Amniotic stem cell (primary cell): ENCODE measurements around the gene TEKTIP1.

Source experiments
- DNase-seq: peaks from one replicate; lab custom pipeline; 2025; lab: John Stamatoyannopoulos, UW

The TEKTIP1 gene

DNA sequence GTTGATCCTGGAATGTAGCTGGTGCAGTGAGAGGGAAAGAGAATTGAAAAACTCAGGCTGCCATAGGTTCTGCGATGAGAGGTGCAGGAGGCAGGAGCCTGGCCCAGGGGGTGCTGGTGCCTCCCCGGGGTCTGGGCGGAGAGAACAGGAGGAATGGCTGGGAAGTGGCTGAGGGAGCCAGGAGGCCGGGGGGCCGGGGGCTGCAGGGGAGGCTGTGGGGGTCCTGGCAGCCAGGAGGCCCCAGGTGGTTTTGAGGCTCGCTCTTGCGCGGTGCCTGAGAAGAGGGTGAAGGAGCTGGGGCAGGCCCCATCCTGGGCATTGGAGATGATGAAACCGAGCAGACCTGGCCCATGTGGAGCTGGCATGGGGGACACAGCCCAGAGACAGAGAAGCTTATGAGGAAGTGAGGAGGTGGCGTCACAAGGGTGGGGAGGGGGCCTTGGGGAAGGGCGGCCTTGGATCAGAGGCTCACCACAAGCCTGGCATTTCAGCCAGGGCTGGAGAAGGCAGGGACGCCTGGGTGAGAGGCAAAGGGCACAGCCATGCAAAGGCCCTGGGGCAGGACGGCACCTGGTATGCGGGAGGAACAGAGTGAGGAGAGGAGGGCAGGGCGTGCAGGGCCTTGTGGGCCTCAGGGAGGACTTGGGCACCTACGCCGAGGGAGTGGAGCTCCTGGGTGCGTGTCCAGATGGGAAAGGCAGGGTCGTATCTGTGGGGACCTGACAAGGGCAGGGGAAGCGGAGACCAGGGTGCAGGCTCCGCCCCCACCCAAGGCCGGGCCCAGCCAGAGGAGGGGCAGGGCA lies 1.3 kb upstream of the TEKTIP1 start:
- DNase-seq, result no peak

GRCh38 chr19:3538258-3538929 lies 580 bp upstream of the TEKTIP1 start:
- DNase-seq, result no peak

DNA sequence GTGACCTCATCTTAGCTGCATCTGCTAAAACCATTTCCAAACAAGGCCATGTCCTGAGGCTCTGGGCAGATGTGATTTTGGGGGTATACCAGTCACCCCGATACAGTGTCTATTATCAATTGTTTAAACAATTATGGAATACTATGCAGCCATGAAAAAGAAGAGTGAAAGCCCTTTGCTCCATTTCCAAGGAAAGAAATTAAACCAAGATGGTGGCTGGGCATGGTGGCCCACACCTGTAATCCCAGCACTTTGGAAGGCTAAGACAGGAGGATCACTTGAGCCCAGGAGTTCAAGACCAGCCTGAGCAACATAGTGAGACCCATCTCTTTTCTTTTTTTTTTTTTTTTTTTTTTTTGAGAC lies 763 bp downstream of the TEKTIP1 start:
- no peak for DNase-seq

DNA sequence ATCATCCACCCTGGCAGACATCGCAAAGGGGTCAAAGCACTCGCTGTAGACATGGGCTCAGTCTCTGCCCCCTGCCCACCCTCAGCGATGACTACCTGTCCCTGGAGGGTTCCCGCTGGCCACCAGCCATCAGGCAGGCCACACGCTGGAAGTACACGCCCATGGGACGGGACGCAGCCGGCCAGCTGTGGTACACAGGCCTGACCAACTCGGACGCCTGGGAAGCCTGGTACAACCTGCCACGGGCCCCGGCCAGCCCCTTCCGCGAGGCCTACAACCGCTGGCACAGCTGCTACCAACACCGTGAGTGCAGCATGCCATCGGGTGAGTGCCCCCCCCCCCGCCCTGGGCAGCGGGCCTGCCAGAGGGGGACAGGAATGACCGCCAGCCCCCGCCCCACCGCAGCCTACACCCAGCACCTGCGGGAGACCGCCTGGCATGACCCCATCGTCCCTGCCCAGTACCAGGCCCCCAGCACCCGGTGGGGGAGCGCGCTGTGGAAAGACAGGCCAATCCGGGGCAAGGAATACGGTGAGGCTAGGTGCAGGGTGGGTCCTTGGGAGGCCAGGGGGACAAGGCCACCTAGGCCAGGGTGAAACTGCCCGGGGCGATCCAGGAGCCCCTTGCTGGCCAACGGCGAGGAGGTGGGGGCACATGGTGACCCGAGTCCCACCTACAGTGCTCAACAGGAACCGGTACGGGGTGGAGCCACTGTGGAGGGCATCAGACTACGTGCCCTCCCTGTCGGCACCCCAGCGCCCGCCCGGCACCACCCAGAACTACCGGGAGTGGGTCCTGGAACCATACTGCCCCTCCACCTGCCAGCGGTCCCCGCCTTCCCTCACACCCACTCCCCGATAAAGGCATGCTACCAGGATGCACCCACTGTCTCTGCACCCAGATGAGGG lies 4.4 kb downstream of the TEKTIP1 start:
- DNase-seq, result no peak

DNA sequence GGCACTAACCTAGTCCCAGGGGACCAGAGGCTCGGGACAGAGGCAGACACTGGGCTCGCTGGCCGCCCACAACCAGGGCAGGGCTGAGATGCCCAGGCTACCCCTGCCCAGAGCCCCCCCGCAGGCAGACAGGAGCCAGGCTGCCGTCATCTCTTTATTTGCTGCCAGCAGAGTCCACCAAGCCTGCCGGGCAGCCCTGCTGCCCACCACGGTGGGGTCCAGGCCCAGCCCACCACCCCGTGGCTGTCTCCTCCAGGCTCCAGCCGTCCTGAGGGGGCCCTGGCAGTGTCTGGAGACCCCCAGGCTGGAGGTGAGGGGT lies 5.0 kb downstream of the TEKTIP1 start:
- DNase-seq, result no peak

- DNase-seq, result no peak
Observed at GRCh38 chr19:3544742-3545668, 6.0 kb downstream of the TEKTIP1 start.

DNA sequence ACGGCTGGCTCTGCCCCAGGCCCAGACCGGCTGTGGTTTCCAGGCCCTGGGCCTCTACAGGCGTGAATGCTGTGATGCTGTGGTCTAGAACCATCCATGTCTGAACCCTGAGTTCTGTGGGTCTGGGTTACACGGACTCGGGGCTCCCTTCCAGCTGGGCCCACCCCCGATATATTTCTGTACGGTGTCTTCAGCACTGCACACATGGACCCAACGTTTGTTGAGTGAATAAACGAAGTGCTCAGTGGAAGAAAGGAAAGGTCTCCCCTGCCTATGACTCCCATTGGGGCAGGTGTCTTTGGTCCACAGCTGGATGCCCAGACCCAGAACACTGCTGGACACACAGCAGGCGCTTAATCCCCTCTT lies 6.7 kb downstream of the TEKTIP1 start:
- no peak for DNase-seq

DNA sequence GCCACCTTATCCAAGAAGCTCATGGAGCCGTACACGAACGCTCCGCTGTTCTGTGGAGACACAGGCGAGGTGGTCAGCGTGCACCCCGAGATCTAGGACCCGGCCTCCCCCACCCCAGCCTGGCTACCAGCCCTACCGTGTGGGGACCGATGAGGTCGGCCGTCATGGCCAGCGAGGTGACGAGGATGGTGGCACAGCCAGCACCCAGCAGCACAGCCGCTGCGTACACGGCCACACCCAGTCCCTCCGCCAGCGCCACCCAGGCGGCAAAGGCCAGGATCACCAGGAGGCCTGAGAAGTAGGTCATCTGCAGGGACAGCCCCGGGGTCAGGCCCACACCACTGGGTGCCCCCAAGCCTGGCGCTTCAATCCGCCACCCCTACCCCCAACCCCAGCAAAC lies 7.1 kb downstream of the TEKTIP1 start:
- DNase-seq, result no peak

- DNase-seq, result no peak
Observed at GRCh38 chr19:3547301-3547731, 8.3 kb downstream of the TEKTIP1 start.

- no peak for DNase-seq
Observed at GRCh38 chr19:3547767-3548282, 8.9 kb downstream of the TEKTIP1 start.

GRCh38 chr19:3548606-3549005 lies 9.6 kb downstream of the TEKTIP1 start:
- DNase-seq, result no peak

GRCh38 chr19:3549816-3550215 lies 10.8 kb downstream of the TEKTIP1 start:
- DNase-seq, result no peak

DNA sequence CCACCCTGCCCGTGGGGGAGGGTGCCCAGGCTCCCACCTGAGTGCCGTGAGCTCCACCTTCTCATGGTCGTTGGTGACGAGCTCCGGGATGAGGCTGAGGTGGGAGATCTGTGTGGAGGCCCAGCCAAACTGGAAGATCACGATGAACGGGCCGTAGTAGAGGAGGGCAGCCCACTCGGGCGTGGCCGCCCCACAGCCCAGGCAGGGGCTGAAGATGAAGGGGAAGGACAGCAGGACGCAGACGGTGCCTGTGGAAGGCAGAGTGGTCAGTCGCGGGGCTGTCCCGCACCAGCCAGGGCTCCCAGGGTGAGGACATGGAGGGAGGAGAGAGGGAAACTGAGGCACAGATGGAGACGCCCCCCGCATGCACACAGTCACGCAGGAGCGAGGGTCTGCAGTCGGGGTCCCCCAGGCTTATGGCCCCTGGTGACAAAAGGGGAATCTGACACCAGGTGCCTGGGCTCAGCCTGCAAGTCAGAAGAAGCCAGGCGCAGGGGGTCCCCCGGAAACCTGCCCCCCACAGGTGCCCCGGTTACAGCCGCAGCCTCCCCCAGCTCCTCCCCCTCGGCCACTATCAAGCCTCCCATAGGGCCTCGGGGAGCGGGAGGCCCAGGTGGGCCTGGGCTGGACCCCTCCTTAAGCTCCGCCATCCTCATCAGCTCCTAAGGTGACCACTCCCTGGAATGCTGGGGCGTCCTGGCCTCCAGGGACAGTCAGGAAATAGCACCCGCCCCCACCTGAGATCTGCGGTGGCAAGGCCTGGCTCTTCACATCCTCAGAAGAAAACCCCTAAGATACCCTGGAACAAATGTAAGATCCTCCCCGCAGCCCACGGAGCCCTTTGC lies 12.2 kb downstream of the TEKTIP1 start:
- DNase-seq, result no peak

DNA sequence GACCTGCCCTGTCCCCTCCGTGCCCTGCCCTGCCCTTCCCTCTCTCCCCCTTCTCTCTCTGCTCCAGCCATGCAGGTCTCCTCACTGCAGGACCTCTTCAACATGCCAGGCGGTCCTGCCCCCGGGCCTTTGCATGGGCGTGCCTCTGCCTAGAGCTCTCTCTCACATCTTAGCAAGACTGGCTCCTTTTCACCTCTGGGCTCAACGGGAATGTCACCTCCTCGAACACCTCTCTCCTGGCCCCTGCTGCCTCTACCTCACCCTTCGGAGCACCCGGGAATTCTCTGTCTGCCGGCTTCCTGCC lies 12.8 kb downstream of the TEKTIP1 start:
- no peak for DNase-seq

DNA sequence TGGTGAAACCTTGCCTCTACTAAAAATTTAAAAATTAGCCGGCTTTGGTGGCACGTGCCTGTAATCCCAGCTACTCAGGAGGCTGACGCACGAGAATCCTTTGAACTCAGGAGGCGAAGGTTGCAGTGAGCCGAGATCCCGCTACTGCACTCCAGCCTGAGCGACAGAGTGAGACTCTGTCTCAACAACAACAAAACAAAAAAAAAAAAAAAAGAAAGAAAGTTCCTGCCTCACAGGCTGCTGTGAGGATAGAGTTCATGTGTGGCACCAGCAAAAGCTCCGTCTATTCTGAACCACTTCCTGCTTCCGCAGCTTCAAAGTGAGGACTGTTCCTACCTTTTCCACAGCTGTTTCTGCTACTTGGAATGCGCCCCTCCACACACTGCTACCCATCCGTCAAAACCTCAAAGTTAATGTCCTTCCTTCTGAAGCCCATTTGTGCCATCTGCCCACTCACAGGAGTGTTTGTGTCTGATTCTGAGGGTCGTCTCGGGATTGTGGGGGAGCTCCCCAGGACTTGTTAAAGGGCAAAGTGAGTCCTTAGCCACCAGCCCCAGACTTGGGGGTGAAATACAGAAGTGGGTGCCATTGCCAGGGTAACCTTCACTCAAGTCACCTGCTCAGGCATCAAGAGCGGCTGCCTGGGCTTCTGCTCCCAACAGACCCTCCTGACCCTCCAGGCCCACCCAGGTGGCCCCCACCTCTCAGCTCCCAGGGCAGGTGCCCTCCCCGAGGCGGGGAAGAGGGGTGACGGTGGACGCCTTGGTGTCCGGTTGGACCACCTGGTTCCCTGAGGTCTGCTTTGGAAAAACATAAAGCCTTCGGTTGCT lies 15.5 kb downstream of the TEKTIP1 start:
- DNase-seq, result no peak

DNA sequence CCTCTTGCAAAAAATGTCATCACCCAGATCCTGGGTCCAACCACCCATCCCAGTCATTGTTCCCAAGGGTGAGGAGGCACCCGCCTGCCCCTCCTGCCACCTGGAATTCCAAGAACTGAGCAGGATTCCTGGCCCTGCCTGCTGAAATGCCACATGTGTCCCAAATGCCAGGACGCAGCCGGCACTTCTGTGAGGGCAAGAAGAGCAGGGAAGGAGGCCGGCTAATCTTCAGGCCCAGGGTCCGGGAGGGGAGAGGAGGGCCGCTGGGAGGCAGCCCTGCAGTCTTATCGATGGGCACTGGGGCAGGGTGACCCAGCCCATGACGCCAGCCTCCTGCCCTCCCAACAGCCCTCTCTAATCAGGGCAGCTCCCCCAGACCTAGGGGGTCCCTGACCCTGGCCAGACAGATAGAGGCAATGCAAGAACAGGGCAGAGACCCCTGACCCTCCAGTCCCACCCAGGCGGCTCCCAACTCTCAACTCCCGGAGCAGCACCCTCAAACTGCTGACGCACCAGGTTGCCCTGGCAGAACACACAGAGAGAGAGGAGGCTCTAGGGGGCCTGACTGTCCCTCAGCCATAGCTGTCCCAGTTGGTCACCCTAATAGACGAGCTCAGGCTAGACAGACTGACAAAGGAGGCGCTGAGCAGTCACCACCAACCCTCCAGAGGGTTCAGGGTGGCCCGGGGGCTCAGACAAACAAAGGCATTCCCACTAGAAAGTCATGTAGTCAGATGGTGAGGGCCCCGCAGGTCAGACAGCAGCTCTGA lies 16.9 kb downstream of the TEKTIP1 start:
- no peak for DNase-seq

DNA sequence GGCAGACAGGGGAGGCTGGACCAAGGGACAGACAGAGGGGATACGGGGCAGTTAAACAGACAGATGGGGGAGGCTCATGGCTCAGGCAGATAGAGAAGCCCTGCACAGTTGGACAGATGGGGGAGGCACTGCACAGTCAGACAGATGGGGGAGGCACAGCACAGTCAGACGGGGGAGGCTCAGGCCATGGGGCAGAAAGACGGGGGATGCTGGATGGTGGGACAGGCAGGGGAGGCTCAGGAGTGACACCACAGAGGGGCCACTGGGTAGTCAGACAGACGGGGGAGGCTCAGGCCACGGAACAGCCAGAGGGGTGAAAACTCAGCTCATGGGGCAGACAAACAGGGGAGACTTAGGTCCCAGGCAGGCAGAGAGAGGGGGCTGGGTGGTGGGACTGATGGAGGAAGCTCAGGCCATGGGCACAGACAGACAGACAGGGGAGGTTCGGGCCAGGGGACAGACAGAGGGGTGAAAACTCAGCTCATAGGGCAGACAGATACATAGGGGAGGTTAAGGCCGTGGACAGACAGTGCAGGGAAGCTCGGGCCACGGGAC lies 17.5 kb downstream of the TEKTIP1 start:
- DNase-seq, result no peak

GRCh38 chr19:3556978-3557460 lies 18.0 kb downstream of the TEKTIP1 start:
- DNase-seq, result peak; percentile 24
